Mesothelial cell of epicardium (in vitro differentiated cells): ENCODE measurements around the gene ZNF426. TPM values are rescaled to one million over a fixed set of nuclear protein-coding genes. Genes with fewer than 3 reads are reported as not detected.

Experiments
- DNase-seq, 2 experiments: peaks; one replicate each; pipeline ENCODE4 v3.0.0; 2021; ENCODE audit warnings: low spot score in 2 of 2; ENCODE audit not compliant: unreplicated experiment in 2 of 2
- H3K27ac Mint-ChIP-seq: 2 replicates; pipeline ENCODE4 v1.8.0; 2021; ENCODE audit warnings: mixed read lengths
- H3K27me3 Mint-ChIP-seq: 2 replicates; pipeline ENCODE4 v1.8.0; 2021; ENCODE audit warnings: low read depth, mixed read lengths
- H3K36me3 Mint-ChIP-seq: 2 replicates; pipeline ENCODE4 v1.8.0; 2021; ENCODE audit warnings: mixed read lengths
- H3K4me1 Mint-ChIP-seq: 2 replicates; pipeline ENCODE4 v1.8.0; 2021; ENCODE audit warnings: mixed read lengths
- H3K4me3 Mint-ChIP-seq: 2 replicates; pipeline ENCODE4 v1.8.0; 2021; ENCODE audit warnings: mild to moderate bottlenecking, moderate library complexity, mixed read lengths
- H3K9me3 Mint-ChIP-seq: 2 replicates; pipeline ENCODE4 v1.8.0; 2021; ENCODE audit warnings: mixed read lengths
- total RNA-seq: library from RNA; stranded (reverse); gene quantifications from 3 replicates; pipeline ENCODE4 v1.2.1, GENCODE V29; 2021
- TF ChIP-seq, protein P1 (sequence below): fragments of 200-600 bp; sonication (generic); IDR thresholded peaks from one replicate; pipeline ENCODE4 v1.5.0; 2021; ENCODE audit warnings: antibody characterized with exemption; ENCODE audit not compliant: unreplicated experiment

The ZNF426 gene
- total RNA-seq, 1 donor from 2014 or later: 32.4 TPM

DNA sequence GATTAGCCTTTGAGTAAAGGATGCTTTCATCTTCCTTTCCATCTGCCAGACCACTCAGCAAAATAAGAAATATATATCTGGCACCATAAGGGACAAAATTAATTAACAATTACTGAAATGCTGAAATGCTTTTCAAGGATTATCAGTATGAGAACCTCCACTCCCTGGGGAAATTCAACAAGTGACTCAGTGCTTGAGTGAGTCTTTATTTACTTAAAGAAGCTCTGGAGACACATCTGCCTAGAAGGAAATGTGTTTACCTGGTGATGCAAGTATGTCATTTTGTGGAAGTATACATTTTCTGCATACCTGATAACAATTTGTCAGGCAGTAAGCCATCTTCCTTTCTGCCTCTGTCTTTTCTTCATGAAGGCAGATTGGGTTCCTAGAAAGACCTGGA is 63.5 kb downstream of the ZNF426 start:
- Mint-ChIP-seq H3K9me3 (peaks cover 78% of the 10 kb centered on the region), H3K36me3 (peaks cover 2% of the 10 kb centered on the region), H3K27me3 (no peaks in the 10 kb centered on the region), H3K27ac (no peak overlapping the region), H3K4me1 (no peaks in the 10 kb centered on the region), H3K4me3 (no peak overlapping the region)
- TF ChIP-seq, protein P1, sequence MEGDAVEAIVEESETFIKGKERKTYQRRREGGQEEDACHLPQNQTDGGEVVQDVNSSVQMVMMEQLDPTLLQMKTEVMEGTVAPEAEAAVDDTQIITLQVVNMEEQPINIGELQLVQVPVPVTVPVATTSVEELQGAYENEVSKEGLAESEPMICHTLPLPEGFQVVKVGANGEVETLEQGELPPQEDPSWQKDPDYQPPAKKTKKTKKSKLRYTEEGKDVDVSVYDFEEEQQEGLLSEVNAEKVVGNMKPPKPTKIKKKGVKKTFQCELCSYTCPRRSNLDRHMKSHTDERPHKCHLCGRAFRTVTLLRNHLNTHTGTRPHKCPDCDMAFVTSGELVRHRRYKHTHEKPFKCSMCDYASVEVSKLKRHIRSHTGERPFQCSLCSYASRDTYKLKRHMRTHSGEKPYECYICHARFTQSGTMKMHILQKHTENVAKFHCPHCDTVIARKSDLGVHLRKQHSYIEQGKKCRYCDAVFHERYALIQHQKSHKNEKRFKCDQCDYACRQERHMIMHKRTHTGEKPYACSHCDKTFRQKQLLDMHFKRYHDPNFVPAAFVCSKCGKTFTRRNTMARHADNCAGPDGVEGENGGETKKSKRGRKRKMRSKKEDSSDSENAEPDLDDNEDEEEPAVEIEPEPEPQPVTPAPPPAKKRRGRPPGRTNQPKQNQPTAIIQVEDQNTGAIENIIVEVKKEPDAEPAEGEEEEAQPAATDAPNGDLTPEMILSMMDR: no peak
- DNase-seq: no peak

Other genes with a start within 250 kb of the ZNF426 start
- 9.5 to 11.2 TPM (median 10.1 TPM) in 3 replicates for gene ZNF699, start 228.8 kb downstream of the ZNF426 start, total RNA-seq
- gene ZNF559, start 214.5 kb downstream of the ZNF426 start, total RNA-seq: 35.4 to 43.4 TPM (median 40.0 TPM) in 3 replicates
- 8.7 to 12.6 TPM (median 10.6 TPM) in 3 replicates for gene ZNF177, start 175.6 kb downstream of the ZNF426 start, total RNA-seq
- 54.8 to 59.8 TPM (median 54.9 TPM) in 3 replicates for gene ZNF266, start 103.1 kb downstream of the ZNF426 start, total RNA-seq
- gene ZNF560, start 40.0 kb downstream of the ZNF426 start, total RNA-seq: not detected in 3 replicates
- 63.5 to 69.9 TPM (median 67.4 TPM) in 3 replicates for gene ZNF121, start 45.9 kb upstream of the ZNF426 start, total RNA-seq
- gene ZNF561, start 82.6 kb upstream of the ZNF426 start, total RNA-seq: 89.8 to 99.0 TPM (median 91.9 TPM) in 3 replicates
- 26.1 to 30.2 TPM (median 27.0 TPM) in 3 replicates for gene ZNF562, start 136.5 kb upstream of the ZNF426 start, total RNA-seq
- 30.4 to 32.1 TPM (median 31.0 TPM) in 3 replicates for gene ZNF846, start 230.1 kb upstream of the ZNF426 start, total RNA-seq